ENCODE measurements around the gene ABCC6. TPM values are rescaled to one million over a fixed set of nuclear protein-coding genes. Genes with fewer than 3 reads are reported as not detected.
"Not testable (repeated sequence)": the region's sequence is repeated elsewhere in the genome, so short reads cannot be mapped to it uniquely, and the experiment has no call there.

Gene ABCC6
- total RNA-seq = not detected

DNA sequence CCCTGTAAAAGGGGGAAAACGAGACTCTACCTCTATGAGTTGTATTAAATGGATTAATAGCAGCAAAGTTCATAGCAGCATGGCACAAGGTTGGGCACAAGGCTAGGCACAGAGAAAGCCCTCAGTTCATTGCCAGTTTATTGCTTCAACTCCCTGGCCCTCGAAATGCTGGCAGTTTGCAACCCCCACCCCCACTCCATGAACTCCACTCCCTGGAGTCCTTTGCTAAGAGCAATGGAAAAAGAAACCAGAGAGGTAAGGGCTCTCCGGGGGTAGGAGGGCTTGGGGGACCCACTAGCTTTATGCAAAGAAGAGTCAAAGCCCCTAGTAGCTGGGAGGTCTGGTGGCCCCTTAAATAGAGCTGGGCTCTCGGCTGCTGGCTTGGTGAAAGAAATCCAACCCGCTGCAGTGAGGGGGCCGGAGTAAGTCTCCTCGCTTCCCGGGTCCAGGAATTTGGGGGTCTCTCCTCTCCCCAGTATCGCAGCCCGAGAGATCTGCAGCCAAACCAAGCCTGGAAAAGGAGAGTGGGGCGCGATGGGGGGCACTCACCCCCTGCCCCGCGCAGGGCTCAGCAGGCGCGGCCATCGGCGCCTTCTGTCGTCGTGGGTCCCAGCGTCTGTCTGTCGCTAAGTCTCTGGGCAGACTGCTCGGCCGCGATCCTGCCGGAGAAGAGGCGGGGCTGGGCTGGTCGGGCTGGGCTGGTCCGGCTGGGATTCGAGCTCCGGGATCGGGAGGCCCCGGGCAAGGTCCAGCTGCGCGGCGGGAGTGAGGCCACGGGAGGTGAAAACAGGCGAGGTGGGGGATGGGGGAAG is at the start of gene ABCC6:
Gene ABCC6 (minus strand): TSS at position 645 of the 812 bp plus-strand sequence. CDS start 60 bp downstream, at position 585.
- H3K9me3 Mint-ChIP-seq; H3K36me3 Mint-ChIP-seq (ENCODE audit: insufficient read depth); H3K4me1 Mint-ChIP-seq (ENCODE audit: low read depth); H3K4me3 Mint-ChIP-seq; H3K27me3 Mint-ChIP-seq (ENCODE audit: low read depth); DNase-seq: not testable (repeated sequence)
- peak; percentile 68 to 72 for ATAC-seq

DNA sequence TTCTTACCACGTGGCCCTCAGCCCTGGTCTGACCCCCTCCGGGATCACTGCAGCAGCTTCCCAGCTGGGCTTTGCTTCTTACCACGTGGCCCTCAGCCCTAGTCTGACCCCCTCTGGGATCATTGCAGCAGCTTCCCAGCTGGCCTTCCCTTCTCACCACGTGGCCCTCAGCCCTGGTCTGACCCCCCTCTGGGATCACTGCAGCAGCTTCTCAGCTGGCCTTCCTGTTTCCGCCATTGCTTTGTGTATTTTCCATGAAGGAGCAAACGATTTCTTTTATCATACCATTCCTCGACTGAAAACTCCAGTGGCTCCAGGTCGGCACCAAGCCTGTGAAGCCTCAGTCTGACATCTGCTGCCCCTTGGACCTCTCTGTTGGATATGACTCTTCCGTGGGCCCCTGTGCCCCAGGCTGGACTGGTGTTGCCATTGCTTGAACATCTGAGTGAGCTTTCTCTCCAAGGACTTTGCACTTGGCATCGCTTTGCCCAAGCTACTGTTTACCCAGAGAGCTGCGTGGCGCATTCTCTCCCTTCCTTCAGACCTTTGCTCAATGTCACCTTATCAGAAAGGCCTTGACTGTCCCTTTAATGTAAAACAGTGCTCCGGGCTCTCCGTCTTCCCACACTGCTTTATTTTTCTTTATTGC is 49.4 kb upstream of the ABCC6 start:
- ATAC-seq; H3K4me1 Mint-ChIP-seq (ENCODE audit: low read depth); H3K36me3 Mint-ChIP-seq (ENCODE audit: insufficient read depth); H3K27me3 Mint-ChIP-seq (ENCODE audit: low read depth); H3K4me3 Mint-ChIP-seq; DNase-seq; H3K9me3 Mint-ChIP-seq: not testable (repeated sequence)

DNA sequence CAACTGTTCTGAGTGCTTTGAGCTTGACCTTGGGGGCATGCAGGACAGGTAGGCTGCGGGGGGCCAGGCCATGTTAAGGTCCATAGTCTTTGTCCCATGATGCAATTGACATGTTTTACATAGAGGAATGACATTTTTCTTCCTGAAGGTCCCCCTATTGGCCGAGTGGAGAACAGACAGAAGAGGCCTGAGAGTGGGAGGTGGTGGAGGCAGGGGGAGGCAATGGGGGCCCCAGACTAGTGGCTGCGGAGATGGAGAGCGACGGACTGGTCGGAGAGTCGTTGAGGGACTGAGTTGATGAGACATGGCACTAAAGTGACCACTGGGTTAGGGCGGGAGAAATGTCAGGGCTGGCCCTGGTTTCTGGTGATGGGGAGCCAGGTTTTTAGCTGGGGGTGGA is 48.4 kb upstream of the ABCC6 start:
- not testable (repeated sequence) for H3K36me3 Mint-ChIP-seq (ENCODE audit: insufficient read depth); H3K4me1 Mint-ChIP-seq (ENCODE audit: low read depth); DNase-seq; H3K4me3 Mint-ChIP-seq; H3K27me3 Mint-ChIP-seq (ENCODE audit: low read depth); ATAC-seq; H3K9me3 Mint-ChIP-seq

DNA sequence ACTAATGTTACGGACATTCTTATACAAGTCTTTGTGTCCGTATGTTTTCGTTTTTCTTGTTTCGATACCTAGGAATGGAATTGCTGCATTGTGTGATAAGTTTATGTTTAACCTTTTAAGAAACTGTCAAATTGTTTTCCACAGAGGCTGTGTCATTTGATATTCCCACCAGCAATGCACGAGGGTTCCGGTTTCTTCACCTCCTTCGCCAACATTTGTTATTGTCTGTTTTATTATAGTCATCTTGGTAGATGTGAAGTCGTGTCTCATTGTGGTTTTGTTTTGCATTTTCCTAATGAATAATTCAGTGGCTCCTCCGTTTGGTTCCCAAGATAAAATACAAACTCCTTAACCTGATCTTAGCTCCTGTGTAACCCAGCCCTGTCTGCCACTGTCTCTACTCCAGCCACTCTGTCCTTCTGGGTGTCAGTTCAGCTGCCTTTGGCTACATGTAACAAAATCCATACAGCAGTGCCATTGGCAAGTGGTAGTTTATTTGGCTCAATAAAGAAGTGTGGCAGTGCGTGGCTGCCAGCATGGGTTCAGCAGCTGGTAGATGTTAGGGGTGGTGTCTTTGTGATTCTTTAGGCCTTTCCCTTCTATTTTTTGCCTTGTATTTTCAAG is 45.0 kb upstream of the ABCC6 start:
- ATAC-seq; H3K9me3 Mint-ChIP-seq; H3K4me3 Mint-ChIP-seq; H3K4me1 Mint-ChIP-seq (ENCODE audit: low read depth); H3K36me3 Mint-ChIP-seq (ENCODE audit: insufficient read depth); H3K27me3 Mint-ChIP-seq (ENCODE audit: low read depth); DNase-seq: not testable (repeated sequence)

DNA sequence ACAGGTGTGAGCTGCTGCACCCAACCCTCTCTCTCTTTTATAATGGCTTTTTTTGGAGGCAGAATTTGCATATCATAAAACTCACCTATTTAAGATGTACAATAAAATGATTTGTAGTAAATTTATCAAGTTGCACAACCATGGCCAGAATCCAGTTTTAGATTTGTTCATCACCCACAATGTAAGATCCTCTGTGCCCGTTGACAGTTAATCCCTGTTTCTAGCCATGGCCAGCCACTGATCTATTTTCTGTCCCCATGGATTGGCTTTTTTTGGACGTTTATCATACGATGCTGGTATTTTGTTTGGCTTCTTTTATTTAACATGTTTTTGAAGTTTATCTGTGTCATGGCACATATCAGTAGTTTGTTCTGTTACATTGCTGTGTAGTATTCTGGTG is 44.4 kb upstream of the ABCC6 start:
- ATAC-seq = not testable (repeated sequence)

DNA sequence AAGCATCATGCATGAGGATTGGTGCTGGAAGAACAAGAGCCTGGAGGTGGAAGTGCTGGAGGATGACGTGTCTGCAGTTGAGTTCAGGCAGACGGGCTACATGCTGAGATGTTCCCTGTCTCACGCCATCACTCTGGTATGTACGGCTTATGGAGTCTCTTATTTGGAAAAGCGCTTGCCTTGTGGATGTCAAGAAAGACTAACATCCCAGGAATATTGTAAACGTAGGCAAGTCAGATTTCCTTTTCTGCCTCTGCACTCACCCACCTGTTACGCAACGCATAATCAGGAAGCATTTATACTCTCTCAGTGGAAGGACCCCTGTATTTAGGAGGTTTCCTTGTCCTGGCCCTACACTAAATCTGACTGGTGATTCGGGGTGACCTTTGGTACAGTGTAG is 41.8 kb upstream of the ABCC6 start:
- H3K9me3 Mint-ChIP-seq; H3K27me3 Mint-ChIP-seq (ENCODE audit: low read depth); H3K4me1 Mint-ChIP-seq (ENCODE audit: low read depth); H3K4me3 Mint-ChIP-seq; DNase-seq; ATAC-seq; H3K36me3 Mint-ChIP-seq (ENCODE audit: insufficient read depth): not testable (repeated sequence)

More for the DNA sequence above, 44.4 kb upstream of the ABCC6 start:
- not testable (repeated sequence) for H3K36me3 Mint-ChIP-seq (ENCODE audit: insufficient read depth); H3K9me3 Mint-ChIP-seq; H3K4me1 Mint-ChIP-seq (ENCODE audit: low read depth); H3K27me3 Mint-ChIP-seq (ENCODE audit: low read depth); DNase-seq; H3K4me3 Mint-ChIP-seq

DNA sequence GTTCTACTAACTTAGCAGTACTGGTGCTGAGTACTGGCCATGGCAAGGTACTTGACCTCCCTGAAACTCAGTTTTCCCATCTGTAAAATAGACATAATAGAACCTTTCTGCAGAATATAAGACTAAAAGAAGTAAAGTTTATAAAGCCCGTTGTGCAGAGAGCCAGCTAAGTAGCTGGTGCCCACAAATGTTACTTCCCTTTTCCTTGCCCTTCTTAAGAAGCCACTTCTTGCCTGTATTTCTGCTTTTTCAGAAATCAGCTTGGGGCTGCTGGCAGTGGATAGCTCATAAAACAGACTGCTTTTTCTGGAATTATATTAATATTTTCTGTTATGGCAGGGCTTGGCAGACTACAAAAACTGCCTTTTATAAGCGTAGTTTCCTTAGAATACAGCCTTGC is 40.7 kb upstream of the ABCC6 start:
- not testable (repeated sequence) for H3K27me3 Mint-ChIP-seq (ENCODE audit: low read depth); H3K4me3 Mint-ChIP-seq; H3K36me3 Mint-ChIP-seq (ENCODE audit: insufficient read depth); H3K4me1 Mint-ChIP-seq (ENCODE audit: low read depth); DNase-seq; H3K9me3 Mint-ChIP-seq; ATAC-seq

DNA sequence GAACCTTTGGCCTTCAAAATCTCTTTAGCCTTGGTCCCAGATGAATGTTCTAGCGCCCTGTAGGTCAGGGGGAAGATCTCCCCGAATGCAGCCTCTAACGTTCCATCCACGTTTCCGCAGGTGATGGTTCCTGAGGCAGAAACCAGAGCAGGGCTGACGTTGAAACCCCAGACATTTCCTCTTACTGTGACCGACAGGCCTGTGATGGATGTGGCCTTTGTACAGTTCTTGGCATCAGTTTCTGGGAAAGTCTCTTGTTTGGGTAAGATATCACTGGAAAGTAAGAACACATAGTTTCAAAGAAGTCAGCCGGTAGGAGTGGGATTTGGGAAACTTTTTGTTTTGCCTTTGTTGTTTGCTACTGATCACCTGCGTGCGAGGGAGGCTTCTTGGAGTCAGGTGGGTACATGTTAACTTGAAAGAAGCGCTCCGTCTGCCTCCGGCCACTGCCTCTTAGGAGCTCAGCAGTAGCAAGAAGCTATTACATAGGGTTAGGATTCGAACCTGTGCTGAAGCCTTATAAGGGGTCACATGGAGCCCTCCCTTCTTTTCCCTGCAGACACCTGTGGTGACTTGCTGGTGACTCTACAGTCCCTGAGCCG is 39.8 kb upstream of the ABCC6 start:
- not testable (repeated sequence) for H3K9me3 Mint-ChIP-seq; H3K4me3 Mint-ChIP-seq; H3K27me3 Mint-ChIP-seq (ENCODE audit: low read depth); DNase-seq; H3K36me3 Mint-ChIP-seq (ENCODE audit: insufficient read depth); H3K4me1 Mint-ChIP-seq (ENCODE audit: low read depth); ATAC-seq

DNA sequence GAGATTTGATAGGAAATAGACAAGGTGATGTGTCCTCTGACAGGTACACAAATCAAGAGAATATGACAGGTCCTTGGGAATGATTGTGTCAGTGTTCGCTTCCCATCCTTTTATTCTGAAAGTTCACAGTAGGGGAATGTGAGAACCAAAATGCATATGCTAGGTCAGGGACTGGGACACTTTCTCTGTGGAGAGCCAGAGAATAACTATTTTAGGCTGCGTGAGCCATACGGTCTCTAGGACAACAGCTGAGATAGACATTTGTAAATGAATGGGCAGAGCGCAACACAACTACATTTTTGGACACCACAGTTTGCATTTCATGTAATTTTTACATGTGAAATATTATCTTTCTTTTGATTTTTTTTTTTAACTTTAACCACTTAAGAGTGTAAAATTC is 36.7 kb upstream of the ABCC6 start:
- H3K27me3 Mint-ChIP-seq (ENCODE audit: low read depth); H3K4me3 Mint-ChIP-seq; DNase-seq; H3K4me1 Mint-ChIP-seq (ENCODE audit: low read depth); H3K9me3 Mint-ChIP-seq; H3K36me3 Mint-ChIP-seq (ENCODE audit: insufficient read depth); ATAC-seq: not testable (repeated sequence)

DNA sequence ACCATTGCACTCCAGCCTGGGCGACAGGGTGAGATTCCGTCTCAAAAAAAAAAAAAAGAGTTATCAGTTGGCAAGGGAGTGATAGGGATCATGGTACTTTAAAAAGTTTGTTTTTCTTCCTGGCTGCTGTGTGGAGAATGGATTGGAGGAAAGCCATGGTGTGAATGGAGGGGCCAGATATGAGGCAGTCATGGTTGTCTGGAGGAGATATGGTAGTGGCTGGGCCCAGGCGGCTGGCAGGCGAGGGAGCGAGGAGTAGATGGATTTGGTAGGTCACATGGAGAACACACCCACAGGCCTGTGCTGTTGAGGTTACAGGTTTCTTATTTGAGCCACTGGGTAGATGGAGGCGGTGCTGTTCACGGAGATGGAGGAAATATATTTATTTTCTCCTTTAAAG is 35.5 kb upstream of the ABCC6 start:
- not testable (repeated sequence) for ATAC-seq; H3K4me1 Mint-ChIP-seq (ENCODE audit: low read depth); H3K36me3 Mint-ChIP-seq (ENCODE audit: insufficient read depth); H3K27me3 Mint-ChIP-seq (ENCODE audit: low read depth); DNase-seq; H3K9me3 Mint-ChIP-seq; H3K4me3 Mint-ChIP-seq

DNA sequence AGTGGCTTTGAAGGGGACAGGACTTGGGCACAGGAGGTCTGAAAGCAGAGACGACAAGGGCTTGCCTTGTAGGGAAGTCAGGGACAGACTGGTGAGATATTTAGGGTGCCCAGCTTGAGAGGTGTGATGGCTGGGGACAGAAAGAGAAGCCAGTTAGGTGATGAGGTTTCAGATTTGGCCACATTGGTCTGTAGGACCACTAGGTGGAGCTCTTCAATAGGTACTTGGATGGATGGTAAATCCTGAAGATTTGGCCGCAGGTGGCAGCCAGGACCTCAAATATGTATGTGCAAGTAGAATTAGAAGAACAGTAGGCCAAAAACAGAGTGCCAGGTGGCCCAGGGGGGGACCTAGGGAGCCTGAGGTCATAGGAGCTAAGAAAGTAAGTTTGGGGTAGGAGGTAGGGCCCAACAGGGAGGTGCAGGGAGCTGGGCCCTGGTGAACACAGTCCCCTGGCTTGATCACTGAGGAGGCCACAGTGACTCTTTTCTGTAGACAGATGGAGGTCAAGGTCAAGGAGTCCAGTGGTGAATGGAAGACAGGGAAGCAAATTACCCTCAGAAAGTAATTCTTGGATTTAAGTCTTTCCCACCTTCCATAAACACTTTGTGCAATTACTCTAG is 34.1 kb upstream of the ABCC6 start:
- not testable (repeated sequence) for H3K27me3 Mint-ChIP-seq (ENCODE audit: low read depth); H3K9me3 Mint-ChIP-seq; ATAC-seq

DNA sequence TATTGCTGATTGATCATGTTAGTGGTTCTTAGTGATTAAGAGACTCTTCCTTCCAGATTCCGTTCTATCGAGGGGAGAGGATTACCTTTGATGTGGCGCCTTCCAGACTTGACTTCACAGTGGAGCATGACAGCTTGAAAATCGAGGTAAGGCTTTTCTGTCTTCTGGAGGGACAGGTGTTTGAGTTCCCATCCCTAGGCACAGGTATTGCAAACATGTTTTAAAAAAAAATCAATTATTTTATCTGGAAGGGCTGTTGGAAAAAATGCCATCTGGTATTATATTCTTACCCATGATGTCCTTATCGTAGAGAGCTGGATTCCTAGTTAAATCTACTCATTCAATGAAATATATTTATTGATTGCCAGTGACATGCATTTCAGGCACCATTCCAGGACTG is 29.1 kb upstream of the ABCC6 start:
- ATAC-seq; H3K36me3 Mint-ChIP-seq (ENCODE audit: insufficient read depth); DNase-seq; H3K9me3 Mint-ChIP-seq; H3K4me3 Mint-ChIP-seq; H3K27me3 Mint-ChIP-seq (ENCODE audit: low read depth); H3K4me1 Mint-ChIP-seq (ENCODE audit: low read depth): not testable (repeated sequence)

More for the DNA sequence above, 34.1 kb upstream of the ABCC6 start:
- not testable (repeated sequence) for H3K36me3 Mint-ChIP-seq (ENCODE audit: insufficient read depth); H3K4me1 Mint-ChIP-seq (ENCODE audit: low read depth); H3K4me3 Mint-ChIP-seq; DNase-seq

DNA sequence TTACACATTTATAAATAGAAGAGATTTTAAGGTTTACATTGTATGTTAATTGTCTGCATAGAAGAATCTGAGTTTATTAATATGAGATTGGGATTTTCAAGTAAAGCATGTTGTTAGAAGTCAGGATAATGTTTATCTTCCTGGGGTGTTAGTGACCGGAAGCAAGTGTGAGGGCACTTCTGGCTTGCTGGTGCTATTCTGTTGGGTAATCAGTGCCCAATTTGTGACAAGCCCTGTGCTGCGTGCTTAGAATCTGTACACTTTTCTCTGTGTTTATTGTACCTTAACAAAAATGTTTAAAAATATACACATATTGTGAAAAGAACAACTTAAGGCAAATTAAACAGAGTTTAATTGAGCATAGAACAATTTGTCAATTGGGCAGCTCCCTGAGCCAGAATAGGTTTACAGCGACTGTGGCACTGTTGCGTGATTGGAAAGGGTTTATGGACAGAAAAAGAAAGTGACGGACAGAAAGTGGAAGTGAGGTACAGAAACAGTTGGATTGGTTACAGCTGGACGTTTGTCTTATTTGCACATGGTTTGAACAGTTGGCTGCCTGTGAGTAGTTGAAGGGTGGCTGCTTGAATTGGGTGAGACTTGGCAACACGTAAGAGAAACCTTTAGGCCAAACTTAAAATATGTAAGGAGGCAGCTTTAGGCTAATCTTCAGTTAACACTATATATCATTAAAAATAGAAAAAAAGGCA is 26.5 kb upstream of the ABCC6 start:
- H3K4me1 Mint-ChIP-seq (ENCODE audit: low read depth); H3K9me3 Mint-ChIP-seq; H3K36me3 Mint-ChIP-seq (ENCODE audit: insufficient read depth); ATAC-seq; DNase-seq; H3K4me3 Mint-ChIP-seq; H3K27me3 Mint-ChIP-seq (ENCODE audit: low read depth): not testable (repeated sequence)

DNA sequence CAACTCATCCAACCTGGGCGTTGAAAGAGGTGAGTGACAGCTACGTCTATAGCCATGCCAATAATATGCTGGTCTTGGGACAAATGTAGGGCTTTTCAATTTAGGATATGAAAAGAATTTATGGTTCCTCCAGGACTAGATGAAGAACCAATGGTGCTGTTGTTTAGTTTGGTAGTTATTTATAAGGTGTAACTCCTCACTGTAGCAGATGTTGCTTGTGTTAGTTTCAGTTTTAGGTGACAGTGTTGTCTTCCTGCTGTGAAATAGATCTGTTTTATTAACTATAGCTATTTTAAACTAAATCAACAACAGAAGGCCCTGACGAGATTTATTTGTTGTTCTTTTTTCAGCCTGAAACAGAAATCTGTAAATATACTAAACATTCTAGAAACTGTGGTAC is 24.1 kb upstream of the ABCC6 start:
- not testable (repeated sequence) for ATAC-seq; H3K36me3 Mint-ChIP-seq (ENCODE audit: insufficient read depth); H3K4me3 Mint-ChIP-seq; H3K4me1 Mint-ChIP-seq (ENCODE audit: low read depth); H3K27me3 Mint-ChIP-seq (ENCODE audit: low read depth); DNase-seq; H3K9me3 Mint-ChIP-seq
